ENCODE results near the gene SCGB1D1. TPM values are rescaled to one million over a fixed set of nuclear protein-coding genes. Genes with fewer than 3 reads are reported as not detected.

The SCGB1D1 gene
- total RNA-seq, 6 experiments from 2014 or later, result not detected

DNA sequence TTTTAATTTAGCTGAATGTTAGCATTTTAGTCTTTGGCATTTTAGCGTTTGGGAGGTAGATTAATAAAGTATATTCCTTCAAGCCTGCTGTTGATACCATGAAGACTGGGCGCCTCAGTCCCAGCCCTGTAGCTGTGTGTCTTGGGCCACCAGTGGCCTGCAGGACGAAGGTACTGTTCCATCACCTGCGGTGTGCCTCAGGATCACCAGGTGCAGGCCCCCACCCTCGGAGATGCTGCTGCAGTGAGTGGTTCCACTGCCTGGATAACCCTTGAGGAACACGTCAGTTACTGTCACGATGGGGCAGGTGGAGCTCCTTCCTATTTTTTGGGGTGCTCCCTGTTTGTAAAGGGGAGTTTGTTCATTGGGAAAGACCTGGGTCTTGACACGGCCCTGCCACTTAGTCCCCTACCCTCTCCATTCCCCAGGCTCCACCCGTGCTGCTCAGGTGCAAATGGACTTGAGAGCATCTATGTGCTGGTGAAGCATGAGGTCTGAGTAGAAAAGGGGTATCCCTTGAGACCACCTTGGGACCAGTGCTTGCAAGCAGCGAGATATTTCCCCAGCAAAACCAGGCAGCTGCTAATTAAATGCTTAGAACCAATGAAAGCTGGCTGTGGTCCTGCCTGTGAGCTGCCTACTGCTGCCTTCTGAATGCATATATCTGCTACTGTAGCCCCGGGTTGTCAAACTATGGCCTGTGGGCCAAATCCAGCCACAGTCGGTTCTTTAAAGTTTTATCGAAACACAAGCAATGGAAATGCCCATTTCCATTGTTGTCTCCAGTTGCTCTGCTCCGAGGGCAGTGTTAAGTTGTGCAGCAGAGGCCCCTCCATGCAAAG, 37.5 kb upstream of the SCGB1D1 start:
- DNase-seq, result no peak
- no peaks in the 10 kb centered on the region; the same call in 1 of the 2 replicates for H3K27me3 Mint-ChIP-seq (ENCODE audit: insufficient read depth)
- H3K4me3 Mint-ChIP-seq, result no peak overlapping the region
- no peaks in the 10 kb centered on the region for H3K4me1 Mint-ChIP-seq (ENCODE audit: low read depth)
- H3K9me3 Mint-ChIP-seq, result no peaks in the 10 kb centered on the region
- TF ChIP-seq, protein P1, sequence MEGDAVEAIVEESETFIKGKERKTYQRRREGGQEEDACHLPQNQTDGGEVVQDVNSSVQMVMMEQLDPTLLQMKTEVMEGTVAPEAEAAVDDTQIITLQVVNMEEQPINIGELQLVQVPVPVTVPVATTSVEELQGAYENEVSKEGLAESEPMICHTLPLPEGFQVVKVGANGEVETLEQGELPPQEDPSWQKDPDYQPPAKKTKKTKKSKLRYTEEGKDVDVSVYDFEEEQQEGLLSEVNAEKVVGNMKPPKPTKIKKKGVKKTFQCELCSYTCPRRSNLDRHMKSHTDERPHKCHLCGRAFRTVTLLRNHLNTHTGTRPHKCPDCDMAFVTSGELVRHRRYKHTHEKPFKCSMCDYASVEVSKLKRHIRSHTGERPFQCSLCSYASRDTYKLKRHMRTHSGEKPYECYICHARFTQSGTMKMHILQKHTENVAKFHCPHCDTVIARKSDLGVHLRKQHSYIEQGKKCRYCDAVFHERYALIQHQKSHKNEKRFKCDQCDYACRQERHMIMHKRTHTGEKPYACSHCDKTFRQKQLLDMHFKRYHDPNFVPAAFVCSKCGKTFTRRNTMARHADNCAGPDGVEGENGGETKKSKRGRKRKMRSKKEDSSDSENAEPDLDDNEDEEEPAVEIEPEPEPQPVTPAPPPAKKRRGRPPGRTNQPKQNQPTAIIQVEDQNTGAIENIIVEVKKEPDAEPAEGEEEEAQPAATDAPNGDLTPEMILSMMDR (IDR thresholded peaks at IDR 0.05), result no peak
- H3K27ac Mint-ChIP-seq, result no peak overlapping the region
- H3K36me3 Mint-ChIP-seq (ENCODE audit: low read depth), result peaks cover 36% of the 10 kb centered on the region

DNA sequence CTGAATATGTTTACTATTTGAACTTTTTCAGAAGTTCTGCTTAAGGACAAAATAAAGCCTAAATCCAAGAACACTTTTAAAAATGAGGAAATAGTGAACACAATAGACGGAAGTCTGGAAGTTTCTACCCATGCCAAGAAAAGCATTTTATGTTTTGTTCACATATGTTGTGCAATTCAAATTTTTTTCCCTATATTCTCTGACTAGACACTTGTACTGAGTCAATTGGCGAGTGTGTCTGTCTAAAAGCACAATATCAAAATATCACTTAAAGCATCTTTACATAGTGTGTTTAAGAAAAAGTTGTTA, 37.0 kb upstream of the SCGB1D1 start:
- TF ChIP-seq, protein P1 (IDR thresholded peaks at IDR 0.05), result no peak
- H3K27ac Mint-ChIP-seq, result no peak overlapping the region
- H3K36me3 Mint-ChIP-seq (ENCODE audit: low read depth), result peaks cover 31% of the 10 kb centered on the region
- H3K27me3 Mint-ChIP-seq (ENCODE audit: insufficient read depth), result no peaks in the 10 kb centered on the region; the same call in 1 of the 2 replicates
- no peak overlapping the region for H3K4me3 Mint-ChIP-seq
- H3K9me3 Mint-ChIP-seq, result no peaks in the 10 kb centered on the region
- no peaks in the 10 kb centered on the region for H3K4me1 Mint-ChIP-seq (ENCODE audit: low read depth)
- DNase-seq, result no peak

DNA sequence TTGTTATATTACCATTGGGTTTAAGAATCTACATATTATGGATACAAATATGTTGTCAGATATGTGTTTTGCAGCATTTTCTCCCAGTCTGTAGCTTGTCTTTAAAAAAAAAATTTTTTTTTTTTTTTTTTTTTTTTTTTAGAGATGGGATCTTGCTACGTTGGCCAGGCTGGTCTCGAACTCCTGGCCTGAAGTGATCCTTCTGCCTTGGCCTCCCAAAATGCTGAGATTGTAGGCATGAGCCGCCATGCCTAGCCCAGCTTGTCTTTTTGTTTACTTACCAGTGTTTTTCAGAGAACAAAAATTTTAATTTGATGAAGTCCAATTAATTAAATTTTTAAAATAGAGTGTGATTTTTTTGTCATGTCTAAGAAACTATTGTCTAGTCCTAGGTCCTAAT, 36.4 kb upstream of the SCGB1D1 start:
- no peak for DNase-seq
- Mint-ChIP-seq H3K4me1 (ENCODE audit: low read depth) (no peaks in the 10 kb centered on the region), H3K27ac (no peak overlapping the region), H3K4me3 (no peak overlapping the region), H3K27me3 (ENCODE audit: insufficient read depth) (no peaks in the 10 kb centered on the region; the same call in 1 of the 2 replicates), H3K9me3 (no peaks in the 10 kb centered on the region), H3K36me3 (ENCODE audit: low read depth) (peaks cover 31% of the 10 kb centered on the region)
- TF ChIP-seq, protein P1 (IDR thresholded peaks at IDR 0.05), result no peak

DNA sequence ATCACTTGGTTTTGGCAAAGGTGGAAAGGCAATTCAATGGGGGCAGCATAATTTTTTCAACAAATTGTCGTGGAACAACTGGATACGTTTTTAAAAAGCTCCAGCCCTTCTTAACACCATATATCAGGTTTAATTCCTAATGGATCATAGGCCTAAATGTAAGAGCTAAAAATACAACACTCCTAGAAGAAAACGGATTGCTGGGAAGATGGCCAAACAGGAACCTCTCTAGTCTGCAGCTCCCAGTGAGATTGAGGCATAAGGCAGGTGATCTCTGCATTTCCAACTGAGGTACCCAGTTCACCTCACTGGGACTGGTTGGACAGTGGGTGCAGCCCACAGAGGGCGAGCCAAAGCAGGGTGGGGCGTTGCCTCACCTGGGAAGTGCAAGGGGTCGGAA, 32.4 kb upstream of the SCGB1D1 start:
- Mint-ChIP-seq H3K9me3 (no peaks in the 10 kb centered on the region), H3K36me3 (ENCODE audit: low read depth) (peaks cover 21% of the 10 kb centered on the region), H3K27ac (no peak overlapping the region), H3K27me3 (ENCODE audit: insufficient read depth) (peaks cover 8% of the 10 kb centered on the region), H3K4me1 (ENCODE audit: low read depth) (no peaks in the 10 kb centered on the region), H3K4me3 (no peak overlapping the region)
- TF ChIP-seq, protein P1 (IDR thresholded peaks at IDR 0.05), result no peak
- DNase-seq, result no peak

DNA sequence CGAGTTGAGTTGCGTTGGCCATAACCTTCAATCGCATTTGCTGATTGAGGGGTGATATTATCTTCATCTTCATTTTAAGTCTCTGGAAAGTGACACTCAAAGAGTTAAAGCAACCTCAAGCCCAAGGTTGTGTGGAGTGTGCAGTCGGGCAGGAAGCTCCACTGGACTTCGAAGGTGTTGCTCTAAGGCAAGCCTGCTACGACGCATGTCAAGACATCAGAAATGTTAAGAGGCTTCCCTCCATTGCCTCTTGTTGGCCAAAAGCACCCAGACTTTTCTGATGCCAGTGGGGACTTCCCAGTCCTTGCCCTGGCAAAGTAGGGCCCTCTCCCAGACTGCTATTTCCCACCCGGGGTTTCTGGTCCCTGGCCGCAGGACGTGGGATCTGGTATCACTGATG, 23.6 kb upstream of the SCGB1D1 start:
- no peak overlapping the region for H3K4me3 Mint-ChIP-seq
- peaks cover 28% of the 10 kb centered on the region for H3K27me3 Mint-ChIP-seq (ENCODE audit: insufficient read depth)
- H3K4me1 Mint-ChIP-seq (ENCODE audit: low read depth), result peaks cover 17% of the 10 kb centered on the region
- no peak overlapping the region for H3K27ac Mint-ChIP-seq
- no peaks in the 10 kb centered on the region for H3K36me3 Mint-ChIP-seq (ENCODE audit: low read depth)
- TF ChIP-seq, protein P1 (IDR thresholded peaks at IDR 0.05), result no peak
- no peaks in the 10 kb centered on the region for H3K9me3 Mint-ChIP-seq
- no peak for DNase-seq

All from HFFc6 (cell line).